Measurements from ENCODE around the gene HMCN1.
"Not testable (repeated sequence)": the region's sequence is repeated elsewhere in the genome, so short reads cannot be mapped to it uniquely, and the experiment has no call there.

DNA sequence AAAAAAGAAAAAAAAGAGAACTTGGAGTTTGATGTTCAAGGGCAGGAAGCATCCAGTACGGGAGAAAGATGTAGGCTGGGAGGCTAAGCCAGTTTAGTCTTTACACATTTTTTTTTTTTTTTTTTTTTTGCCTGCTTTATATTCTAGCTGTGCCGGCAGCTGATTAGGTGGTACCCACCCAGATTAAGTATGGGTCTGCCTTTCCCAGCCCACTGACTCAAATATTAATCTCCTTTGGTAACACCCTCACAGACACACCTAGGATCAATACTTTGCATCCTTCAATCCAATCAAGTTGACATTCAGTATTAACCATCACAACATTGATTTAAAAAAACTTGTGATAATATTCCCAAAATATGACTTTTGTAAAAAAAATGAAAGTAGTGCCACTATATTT, 60.3 kb downstream of the HMCN1 start:
- not testable (repeated sequence) for TF ChIP-seq POLR2A (IDR thresholded peaks at IDR 0.05; ENCODE audit: low read depth); POLR2AphosphoS5 (IDR thresholded peaks at IDR 0.05); EP300 (IDR thresholded peaks at IDR 0.05)
- TF ChIP-seq, protein P1, sequence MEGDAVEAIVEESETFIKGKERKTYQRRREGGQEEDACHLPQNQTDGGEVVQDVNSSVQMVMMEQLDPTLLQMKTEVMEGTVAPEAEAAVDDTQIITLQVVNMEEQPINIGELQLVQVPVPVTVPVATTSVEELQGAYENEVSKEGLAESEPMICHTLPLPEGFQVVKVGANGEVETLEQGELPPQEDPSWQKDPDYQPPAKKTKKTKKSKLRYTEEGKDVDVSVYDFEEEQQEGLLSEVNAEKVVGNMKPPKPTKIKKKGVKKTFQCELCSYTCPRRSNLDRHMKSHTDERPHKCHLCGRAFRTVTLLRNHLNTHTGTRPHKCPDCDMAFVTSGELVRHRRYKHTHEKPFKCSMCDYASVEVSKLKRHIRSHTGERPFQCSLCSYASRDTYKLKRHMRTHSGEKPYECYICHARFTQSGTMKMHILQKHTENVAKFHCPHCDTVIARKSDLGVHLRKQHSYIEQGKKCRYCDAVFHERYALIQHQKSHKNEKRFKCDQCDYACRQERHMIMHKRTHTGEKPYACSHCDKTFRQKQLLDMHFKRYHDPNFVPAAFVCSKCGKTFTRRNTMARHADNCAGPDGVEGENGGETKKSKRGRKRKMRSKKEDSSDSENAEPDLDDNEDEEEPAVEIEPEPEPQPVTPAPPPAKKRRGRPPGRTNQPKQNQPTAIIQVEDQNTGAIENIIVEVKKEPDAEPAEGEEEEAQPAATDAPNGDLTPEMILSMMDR (IDR thresholded peaks at IDR 0.05) = not testable (repeated sequence)

Data from esophagus muscularis mucosa (tissue), 4 donors.